GM18909 (cell line): Measurements from ENCODE around the gene CYP4B1.
"Not testable (repeated sequence)": the region's sequence is repeated elsewhere in the genome, so short reads cannot be mapped to it uniquely, and the experiment has no call there.

Experiments used
- ATAC-seq: cut with Tn5 transposase; IDR thresholded peaks from one replicate; pipeline ENCODE4 v1.9.1; 2021; ENCODE audit warnings: mild to moderate bottlenecking; ENCODE audit not compliant: unreplicated experiment, poor library complexity

The CYP4B1 gene

GRCh38 chr1:46812996-46813857 lies 14.4 kb downstream of the CYP4B1 start:
- no peak for ATAC-seq

GRCh38 chr1:46813858-46814396 lies 15.1 kb downstream of the CYP4B1 start:
- no peak for ATAC-seq

GRCh38 chr1:46815133-46815532 lies 16.3 kb downstream of the CYP4B1 start:
- no peak for ATAC-seq

GRCh38 chr1:46816930-46817329 lies 18.1 kb downstream of the CYP4B1 start:
- no peak for ATAC-seq

- no peak for ATAC-seq
Observed at GRCh38 chr1:46817814-46818213, 19.0 kb downstream of the CYP4B1 start.

GRCh38 chr1:46818591-46818990 lies 19.7 kb downstream of the CYP4B1 start:
- no peak for ATAC-seq

- ATAC-seq: no peak
Observed at GRCh38 chr1:46819335-46819734, 20.5 kb downstream of the CYP4B1 start.

GRCh38 chr1:46820076-46820475 lies 21.2 kb downstream of the CYP4B1 start:
- no peak for ATAC-seq

- ATAC-seq: no peak
Observed at GRCh38 chr1:46820560-46821060, 21.8 kb downstream of the CYP4B1 start.

- ATAC-seq: no peak
Observed at GRCh38 chr1:46822248-46822826, 23.5 kb downstream of the CYP4B1 start.

GRCh38 chr1:46823151-46823550 lies 24.3 kb downstream of the CYP4B1 start:
- ATAC-seq: no peak

GRCh38 chr1:46826892-46827291 lies 28.0 kb downstream of the CYP4B1 start:
- ATAC-seq: not testable (repeated sequence)

GRCh38 chr1:46830665-46831322 lies 31.9 kb downstream of the CYP4B1 start:
- no peak for ATAC-seq

- not testable (repeated sequence) for ATAC-seq
Observed at GRCh38 chr1:46835469-46835868, 36.6 kb downstream of the CYP4B1 start.

GRCh38 chr1:46846386-46846785 lies 47.5 kb downstream of the CYP4B1 start:
- not testable (repeated sequence) for ATAC-seq

GRCh38 chr1:46857660-46858065 lies 58.8 kb downstream of the CYP4B1 start:
- not testable (repeated sequence) for ATAC-seq

- no peak for ATAC-seq
Observed at GRCh38 chr1:46862348-46862747, 63.5 kb downstream of the CYP4B1 start.
